Chondrocyte (in vitro differentiated cells): ENCODE data around the gene PLCG2. TPM values are rescaled to one million over a fixed set of nuclear protein-coding genes. Genes with fewer than 3 reads are reported as not detected.

ENCODE experiments used
- DNase-seq: peaks from one replicate; pipeline ENCODE4 v3.0.0; 2021; ENCODE audit warnings: mixed read lengths, low spot score
- H3K27ac Mint-ChIP-seq: one replicate; pipeline ENCODE4 v1.8.0; 2021; ENCODE audit warnings: mild to moderate bottlenecking, moderate library complexity, mixed read lengths; ENCODE audit not compliant: unreplicated experiment
- H3K27me3 Mint-ChIP-seq: 2 replicates; pipeline ENCODE4 v1.8.0; 2021; ENCODE audit warnings: low read depth, mixed read lengths
- H3K36me3 Mint-ChIP-seq: 2 replicates; pipeline ENCODE4 v1.8.0; 2021; ENCODE audit warnings: low read depth, mixed read lengths
- H3K4me1 Mint-ChIP-seq: 2 replicates; pipeline ENCODE4 v1.8.0; 2021; ENCODE audit warnings: low read depth, mild to moderate bottlenecking, mixed read lengths
- H3K4me3 Mint-ChIP-seq: one replicate; pipeline ENCODE4 v1.8.0; 2021; ENCODE audit warnings: mild to moderate bottlenecking, moderate library complexity, mixed read lengths; ENCODE audit not compliant: unreplicated experiment
- H3K9me3 Mint-ChIP-seq: 2 replicates; pipeline ENCODE4 v1.8.0; 2021; ENCODE audit warnings: low read depth, mixed read lengths
- CTCF ChIP-seq: fragments of 200-600 bp; sonication (generic); IDR thresholded peaks from 2 replicates; pipeline ENCODE4 v1.5.0; 2021; ENCODE audit warnings: antibody characterized with exemption, mild to moderate bottlenecking, moderate library complexity
- total RNA-seq: library from RNA; stranded (reverse); gene quantifications from 3 replicates; pipeline ENCODE4 v1.2.1, GENCODE V29; 2021

Gene PLCG2
- total RNA-seq, 1 donor from 2014 or later = 1.1 TPM

GRCh38 chr16:81792828-81793227 is 13.7 kb downstream of the PLCG2 start:
- no peak overlapping the region for H3K27ac Mint-ChIP-seq
- peaks cover 17% of the 10 kb centered on the region for H3K27me3 Mint-ChIP-seq
- H3K4me3 Mint-ChIP-seq = no peak overlapping the region

GRCh38 chr16:81795193-81795592 is 16.1 kb downstream of the PLCG2 start:
- Mint-ChIP-seq H3K4me3 (no peak overlapping the region), H3K36me3 (no peaks in the 10 kb centered on the region), H3K27ac (no peak overlapping the region), H3K9me3 (no peaks in the 10 kb centered on the region), H3K4me1 (no peaks in the 10 kb centered on the region), H3K27me3 (peaks cover 13% of the 10 kb centered on the region)
- DNase-seq = no peak
- TF ChIP-seq CTCF = no peak

More at GRCh38 chr16:81792828-81793227, 13.7 kb downstream of the PLCG2 start:
- no peak for DNase-seq
- Mint-ChIP-seq H3K36me3 (no peaks in the 10 kb centered on the region), H3K9me3 (no peaks in the 10 kb centered on the region), H3K4me1 (no peaks in the 10 kb centered on the region)
- no peak for TF ChIP-seq CTCF

GRCh38 chr16:81796035-81796434 is 16.9 kb downstream of the PLCG2 start:
- no peak overlapping the region for H3K27ac Mint-ChIP-seq
- H3K27me3 Mint-ChIP-seq = peaks cover 12% of the 10 kb centered on the region
- H3K9me3 Mint-ChIP-seq = no peaks in the 10 kb centered on the region
- H3K4me1 Mint-ChIP-seq = no peaks in the 10 kb centered on the region
- no peak for DNase-seq
- TF ChIP-seq CTCF = no peak
- H3K4me3 Mint-ChIP-seq = no peak overlapping the region
- H3K36me3 Mint-ChIP-seq = no peaks in the 10 kb centered on the region

GRCh38 chr16:81796583-81797346 is 17.7 kb downstream of the PLCG2 start:
- Mint-ChIP-seq H3K27me3 (peaks cover 12% of the 10 kb centered on the region), H3K4me3 (no peak overlapping the region), H3K27ac (no peak overlapping the region), H3K4me1 (no peaks in the 10 kb centered on the region), H3K36me3 (no peaks in the 10 kb centered on the region), H3K9me3 (no peaks in the 10 kb centered on the region)
- no peak for TF ChIP-seq CTCF
- no peak for DNase-seq

GRCh38 chr16:81797443-81797842 is 18.4 kb downstream of the PLCG2 start:
- no peak for TF ChIP-seq CTCF

More at GRCh38 chr16:81797443-81797842, 18.4 kb downstream of the PLCG2 start:
- H3K27me3 Mint-ChIP-seq = peaks cover 12% of the 10 kb centered on the region
- H3K27ac Mint-ChIP-seq = no peak overlapping the region
- no peak overlapping the region for H3K4me3 Mint-ChIP-seq
- DNase-seq = no peak
- no peaks in the 10 kb centered on the region for H3K9me3 Mint-ChIP-seq
- no peaks in the 10 kb centered on the region for H3K4me1 Mint-ChIP-seq
- no peaks in the 10 kb centered on the region for H3K36me3 Mint-ChIP-seq
